A673 (cell line): Measurements from ENCODE around the gene TSHR. TPM values are rescaled to one million over a fixed set of nuclear protein-coding genes. Genes with fewer than 3 reads are reported as not detected.
A peak's percentile ranks its signal among the peaks of the same experiment; 100 is the strongest.

ENCODE experiments used
- BruUV-seq: library from RNA; stranded (reverse); fragments of 400-500 nt; replicated peaks from 2 replicates; lab custom pipeline; 2021; lab: Mats Ljungman, UMichigan
- CTCF ChIA-PET: fragments of 300-600 bp; sonication (Branson Sonifier 250); formaldehyde crosslinking; loops from one replicate; lab custom pipeline; 2022; ENCODE audit warnings: antibody characterized with exemption; lab: Charles Lee
- POLR2A ChIA-PET: fragments of 300-600 bp; sonication (Branson Sonifier 250); formaldehyde crosslinking; loops from one replicate; lab custom pipeline; 2022; ENCODE audit warnings: antibody characterized with exemption; ENCODE audit not compliant: low non-redundant PET; lab: Charles Lee
- DNase-seq: peaks from one replicate; pipeline ENCODE4 v3.0.0-alpha.2; 2015; ENCODE audit warnings: low spot score
- H3K27ac ChIP-seq: fragments of 200-600 bp; sonication (generic); 2 replicates; pipeline ENCODE4 v1.5.1; 2016; ENCODE audit warnings: mixed run types, low read depth, mild to moderate bottlenecking, mixed read lengths, antibody characterized with exemption, low read length; ENCODE audit not compliant: poor library complexity, severe bottlenecking
- H3K27me3 ChIP-seq: fragments of 200-600 bp; sonication (generic); replicated peaks from 2 replicates; pipeline ENCODE4 v1.6.1; 2017; ENCODE audit warnings: mixed run types, low read depth, mild to moderate bottlenecking, mixed read lengths, antibody characterized with exemption, low read length; ENCODE audit not compliant: insufficient read depth, poor library complexity
- H3K36me3 ChIP-seq: fragments of 200-600 bp; sonication (generic); 2 replicates; pipeline ENCODE4 v1.6.1; 2016; ENCODE audit warnings: mixed run types, mild to moderate bottlenecking, mixed read lengths, antibody characterized with exemption, low read length; ENCODE audit not compliant: insufficient read depth, poor library complexity, severe bottlenecking
- H3K4me1 ChIP-seq: fragments of 200-600 bp; sonication (generic); 2 replicates; pipeline ENCODE4 v1.6.1; 2017; ENCODE audit warnings: mixed run types, mild to moderate bottlenecking, mixed read lengths, antibody characterized with exemption, low read length; ENCODE audit not compliant: insufficient read depth, poor library complexity, severe bottlenecking
- H3K4me3 ChIP-seq: fragments of 200-600 bp; sonication (generic); 2 replicates; pipeline ENCODE4 v1.5.1; 2016; ENCODE audit warnings: low read depth, mixed run types, mild to moderate bottlenecking, mixed read lengths, low read length; ENCODE audit not compliant: poor library complexity, severe bottlenecking
- H3K9me3 ChIP-seq: fragments of 200-600 bp; sonication (generic); 2 replicates; pipeline ENCODE4 v1.6.1; 2016; ENCODE audit warnings: mixed run types, low read depth, mild to moderate bottlenecking, mixed read lengths, antibody characterized with exemption, low read length; ENCODE audit not compliant: poor library complexity, severe bottlenecking
- CTCF ChIP-seq: fragments of 300-800, 200-600 bp; sonication (generic); conservative IDR thresholded peaks from 2 replicates; pipeline ENCODE4 v1.5.1; 2017; ENCODE audit warnings: low read depth, mild to moderate bottlenecking, antibody characterized with exemption, low read length, moderate library complexity, mixed read lengths
- EZH2 ChIP-seq: fragments of 200-600 bp; sonication (generic); IDR thresholded peaks from 2 replicates; pipeline ENCODE4 v1.6.1; 2017; ENCODE audit warnings: borderline replicate concordance, low read depth, mild to moderate bottlenecking, mixed read lengths, antibody characterized with exemption, low read length; ENCODE audit not compliant: poor library complexity, severe bottlenecking
- intact Hi-C: fragments of 100-400 bp; cut with micrococcal nuclease; formaldehyde crosslinking; loops from one replicate; pipeline ENCODE4 v1.10.0; 2022; ENCODE audit not compliant: unreplicated experiment
- total RNA-seq: library from RNA; stranded (reverse); gene quantifications from 2 replicates; pipeline ENCODE4 v1.2.3, GENCODE V29; 2021

The TSHR gene
- total RNA-seq, 1 experiment from 2014 or later, result not detected

GRCh38 chr14:80965037-80965436, 9.6 kb downstream of the TSHR start:
- no peaks in the 10 kb centered on the region for H3K36me3 ChIP-seq
- TF ChIP-seq EZH2 (no peak), CTCF (no peak)
- H3K27me3 ChIP-seq, result peaks cover 77% of the 10 kb centered on the region
- no peak for DNase-seq
- intact Hi-C loops, result no loop called here
- BruUV-seq, result no TSS peak
- no peak overlapping the region for H3K27ac ChIP-seq
- no peaks in the 10 kb centered on the region for H3K4me1 ChIP-seq
- H3K9me3 ChIP-seq, result no peaks in the 10 kb centered on the region
- ChIA-PET CTCF (no interaction called here), POLR2A (no interaction called here)
- H3K4me3 ChIP-seq, result no peak overlapping the region

GRCh38 chr14:80973931-80974641, 18.7 kb downstream of the TSHR start:
- H3K27me3 ChIP-seq, result peaks cover 38% of the 10 kb centered on the region
- no peaks in the 10 kb centered on the region for H3K36me3 ChIP-seq
- ChIA-PET POLR2A (no interaction called here), CTCF (no interaction called here)
- H3K4me1 ChIP-seq, result peaks cover 18% of the 10 kb centered on the region
- no peak for TF ChIP-seq EZH2
- TF ChIP-seq CTCF, result no peak
- H3K4me3 ChIP-seq, result no peak overlapping the region
- no peaks in the 10 kb centered on the region for H3K9me3 ChIP-seq
- BruUV-seq, result no TSS peak
- intact Hi-C loops, result no loop called here
- no peak overlapping the region for H3K27ac ChIP-seq
- peak; percentile 87 for DNase-seq

- no TSS peak for BruUV-seq
- ChIA-PET CTCF (no interaction called here), POLR2A (no interaction called here)
Observed at GRCh38 chr14:80974679-80975078, 19.3 kb downstream of the TSHR start.

More at GRCh38 chr14:80974679-80975078, 19.3 kb downstream of the TSHR start:
- Histone ChIP-seq H3K9me3 (no peaks in the 10 kb centered on the region), H3K36me3 (no peaks in the 10 kb centered on the region), H3K27me3 (peaks cover 35% of the 10 kb centered on the region), H3K27ac (no peak overlapping the region), H3K4me1 (peaks cover 18% of the 10 kb centered on the region), H3K4me3 (no peak overlapping the region)
- no peak for DNase-seq
- intact Hi-C loops, result no loop called here
- TF ChIP-seq CTCF (no peak), EZH2 (no peak)
